GM12878 (cell line): ENCODE measurements around the gene GLUL.

ENCODE experiments used
- ATF3 ChIP-seq: IDR thresholded peaks from 2 replicates; pipeline ENCODE4 v1.6.1; 2011; ENCODE audit warnings: low read depth, mild to moderate bottlenecking, low read length, moderate library complexity, borderline replicate concordance; ENCODE audit errors: extremely low read depth
- ATF7 ChIP-seq: fragments of 450-650 bp; IDR thresholded peaks from 2 replicates; pipeline ENCODE4 v1.6.1; 2016; ENCODE audit warnings: low read depth, mild to moderate bottlenecking
- CBX3 ChIP-seq: fragments of 200-600 bp; sonication (generic); IDR thresholded peaks from 2 replicates; pipeline ENCODE4 v1.6.1; 2016; ENCODE audit warnings: low read depth, borderline replicate concordance
- CTCF ChIP-seq, 3 experiments: IDR thresholded peaks in 2 of 3; conservative IDR thresholded peaks in 1 of 3; 2 replicates each; pipeline ENCODE4 v1.5.1; 2011; ENCODE audit warnings: low read depth in 3 of 3, low read length in 3 of 3, mild to moderate bottlenecking in 3 of 3, control low read depth in 2 of 3, moderate library complexity in 2 of 3, inconsistent platforms in 1 of 3, mixed read lengths in 1 of 3; ENCODE audit not compliant: control insufficient read depth in 2 of 3, insufficient read depth in 1 of 3; ENCODE audit errors: extremely low read depth in 1 of 3
- ELK1 ChIP-seq: IDR thresholded peaks from 2 replicates; pipeline ENCODE4 v1.6.1; 2012; ENCODE audit warnings: low read depth, low read length, improper control_type of control experiment
- EZH2 ChIP-seq: IDR thresholded peaks from 2 replicates; pipeline ENCODE4 v1.6.1; 2012; ENCODE audit warnings: low read depth, mild to moderate bottlenecking, control low read depth, inconsistent platforms, low read length, borderline replicate concordance; ENCODE audit not compliant: control insufficient read depth
- GABPA ChIP-seq: IDR thresholded peaks from 2 replicates; pipeline ENCODE4 v1.6.1; 2014; ENCODE audit warnings: antibody characterized with exemption, low read depth, mild to moderate bottlenecking, inconsistent platforms
- MAX ChIP-seq: IDR thresholded peaks from 2 replicates; pipeline ENCODE4 v1.6.1; 2012; ENCODE audit warnings: low read depth, low read length, improper control_type of control experiment
- NFYB ChIP-seq: IDR thresholded peaks from 2 replicates; pipeline ENCODE4 v1.6.1; 2011; ENCODE audit warnings: low read depth, mild to moderate bottlenecking, low read length, improper control_type of control experiment, moderate library complexity; ENCODE audit not compliant: insufficient read depth
- POLR2AphosphoS5 ChIP-seq: IDR thresholded peaks from 2 replicates; pipeline ENCODE4 v1.6.1; 2011; ENCODE audit warnings: mild to moderate bottlenecking, low read length, inconsistent platforms

GRCh38 chr1:182332261-182333060 is 59.1 kb downstream of the GLUL start:
- TF ChIP-seq ELK1 = no peak
- TF ChIP-seq POLR2AphosphoS5 = no peak
- no peak for TF ChIP-seq GABPA
- TF ChIP-seq CTCF (IDR thresholded peaks at IDR 0.05 in 2 of 3, conservative IDR thresholded peaks at IDR 0.05 in 1 of 3; ENCODE audit: control insufficient read depth in 2 of 3, extremely low read depth in 1 of 3, insufficient read depth in 1 of 3, low read depth in 3 of 3, low read length in 3 of 3) = no peak
- no peak for TF ChIP-seq ATF3
- TF ChIP-seq EZH2 = no peak
- TF ChIP-seq CBX3 = no peak
- TF ChIP-seq ATF7 = no peak
- no peak for TF ChIP-seq MAX
- TF ChIP-seq NFYB = no peak
